NCI-H2107 (cell line): ENCODE data around the gene HECTD4.
"Not testable (repeated sequence)": the region's sequence is repeated elsewhere in the genome, so short reads cannot be mapped to it uniquely, and the experiment has no call there.

Source experiments
- DNase-seq: peaks from one replicate; lab custom pipeline; 2025; lab: John Stamatoyannopoulos, UW

Gene HECTD4

GRCh38 chr12:112381883-112382796 is at the start of gene HECTD4:
HECTD4 (minus strand) TSS chr12:112382431; CDS start chr12:112382128, 303 bp downstream.
- peak; percentile 89 for DNase-seq

- no peak for DNase-seq
These were observed 49.7 kb upstream of the HECTD4 start for GRCh38 chr12:112431965-112432364.

GRCh38 chr12:112430929-112431328 is 48.7 kb upstream of the HECTD4 start:
- no peak for DNase-seq

GRCh38 chr12:112427760-112428159 is 45.5 kb upstream of the HECTD4 start:
- no peak for DNase-seq

- DNase-seq, result no peak
These were observed 43.6 kb upstream of the HECTD4 start for GRCh38 chr12:112425582-112426382.

- DNase-seq, result no peak
These were observed 41.9 kb upstream of the HECTD4 start for GRCh38 chr12:112424126-112424525.

- DNase-seq, result no peak
These were observed 40.3 kb upstream of the HECTD4 start for GRCh38 chr12:112422531-112422930.

GRCh38 chr12:112421363-112421762 is 39.1 kb upstream of the HECTD4 start:
- no peak for DNase-seq

GRCh38 chr12:112420740-112421139 is 38.5 kb upstream of the HECTD4 start:
- no peak for DNase-seq

- DNase-seq, result peak; percentile 11
These were observed 37.3 kb upstream of the HECTD4 start for GRCh38 chr12:112419297-112420133.

GRCh38 chr12:112418608-112419296 is 36.5 kb upstream of the HECTD4 start, which contains the start of gene PTPN11:
PTPN11 (plus strand) TSS chr12:112418947; CDS start chr12:112419112, 165 bp downstream.
- DNase-seq, result peak; percentile 62

- DNase-seq, result no peak
These were observed 36.0 kb upstream of the HECTD4 start for GRCh38 chr12:112418273-112418607.

- not testable (repeated sequence) for DNase-seq
These were observed 33.2 kb upstream of the HECTD4 start for GRCh38 chr12:112415457-112415856.

GRCh38 chr12:112413855-112414625 is 31.8 kb upstream of the HECTD4 start:
- no peak for DNase-seq

- no peak for DNase-seq
These were observed 27.6 kb upstream of the HECTD4 start for GRCh38 chr12:112409906-112410244.

- peak; percentile 81 for DNase-seq
These were observed 27.1 kb upstream of the HECTD4 start, which contains the start of gene RPL6 for GRCh38 chr12:112409064-112409905. RPL6 (minus strand) TSS chr12:112409605; CDS start chr12:112408656, 949 bp downstream.

GRCh38 chr12:112408621-112409020 is 26.4 kb upstream of the HECTD4 start:
- DNase-seq, result no peak

- DNase-seq, result not testable (repeated sequence)
These were observed 25.5 kb upstream of the HECTD4 start for GRCh38 chr12:112407683-112408082.
